Measurements from ENCODE around the gene MMD2.
"Not testable (repeated sequence)": the region's sequence is repeated elsewhere in the genome, so short reads cannot be mapped to it uniquely, and the experiment has no call there.

MMD2 gene

DNA sequence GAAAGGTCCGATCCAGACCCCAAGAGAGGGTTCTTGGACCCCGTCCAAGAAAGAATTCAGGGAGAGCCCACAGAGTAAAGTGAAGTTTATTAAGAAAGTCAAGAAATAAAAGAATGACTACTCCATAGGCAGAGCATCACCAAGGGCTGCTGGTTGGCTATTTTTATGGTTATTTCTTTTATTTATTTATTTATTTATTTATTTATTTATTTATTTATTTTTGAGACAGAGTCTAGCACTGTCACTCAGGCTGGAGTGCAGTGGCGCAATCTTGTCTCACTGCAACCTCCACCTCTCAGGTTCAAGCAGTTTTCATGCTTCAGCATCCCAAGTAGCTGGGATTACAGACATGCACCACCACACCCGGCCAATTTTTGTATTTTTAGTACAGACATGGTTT lies 65.8 kb downstream of the MMD2 start:
- not testable (repeated sequence) for DNase-seq

DNA sequence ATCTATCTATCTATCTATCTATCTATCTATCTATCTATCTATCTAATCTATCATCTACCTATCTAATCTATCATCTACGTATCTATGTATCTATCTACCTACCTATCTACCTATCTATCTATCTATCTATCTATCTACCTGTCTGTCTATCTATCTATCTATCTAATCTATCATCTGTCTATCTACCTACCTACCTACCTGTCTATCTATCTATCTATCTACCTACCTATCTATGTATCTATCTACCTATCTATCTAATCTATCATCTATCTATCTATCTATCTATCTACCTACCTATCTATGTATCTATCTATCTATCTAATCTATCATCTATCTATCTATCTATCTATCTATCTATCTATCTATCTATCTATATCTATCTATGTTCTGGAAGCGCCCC lies 67.5 kb downstream of the MMD2 start:
- not testable (repeated sequence) for DNase-seq

DNA sequence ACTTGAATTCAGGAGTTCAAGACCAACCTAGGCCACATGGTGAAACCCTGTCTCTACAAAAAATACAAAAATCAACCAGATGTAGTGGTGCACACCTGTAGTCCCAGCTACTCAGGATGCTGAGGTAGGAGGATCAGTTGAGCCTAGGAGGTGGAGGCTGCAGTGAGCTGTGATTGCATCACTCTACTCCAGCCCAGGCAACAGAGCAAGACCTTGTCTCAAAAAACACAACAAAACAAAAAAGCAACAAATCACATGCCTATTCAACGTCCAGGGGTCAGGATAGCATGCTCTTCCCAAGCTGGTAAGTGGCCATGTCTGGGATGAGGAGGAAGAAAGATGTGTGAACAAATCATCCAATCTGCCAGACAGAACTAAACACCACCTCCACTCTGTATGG lies 69.3 kb downstream of the MMD2 start:
- DNase-seq, result no peak

DNA sequence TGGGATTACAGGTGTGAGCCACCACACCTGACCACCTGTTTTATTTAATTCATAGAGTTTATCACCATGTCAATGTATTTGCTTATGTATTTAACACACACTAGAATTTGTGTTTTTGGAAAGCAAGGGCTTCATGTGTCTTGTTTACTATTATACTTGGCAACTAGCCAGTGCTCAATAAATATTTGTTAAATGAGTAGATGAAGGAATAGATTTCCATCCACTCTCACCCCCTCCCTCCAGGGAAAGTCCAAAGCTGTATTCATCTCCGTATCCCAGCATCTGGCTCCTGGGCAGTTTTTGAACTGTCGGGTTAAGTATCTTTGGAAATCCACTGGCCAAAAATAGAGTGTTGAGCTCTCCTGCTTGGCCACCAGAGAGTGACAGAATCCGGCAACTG lies 70.8 kb downstream of the MMD2 start:
- no peak for DNase-seq

DNA sequence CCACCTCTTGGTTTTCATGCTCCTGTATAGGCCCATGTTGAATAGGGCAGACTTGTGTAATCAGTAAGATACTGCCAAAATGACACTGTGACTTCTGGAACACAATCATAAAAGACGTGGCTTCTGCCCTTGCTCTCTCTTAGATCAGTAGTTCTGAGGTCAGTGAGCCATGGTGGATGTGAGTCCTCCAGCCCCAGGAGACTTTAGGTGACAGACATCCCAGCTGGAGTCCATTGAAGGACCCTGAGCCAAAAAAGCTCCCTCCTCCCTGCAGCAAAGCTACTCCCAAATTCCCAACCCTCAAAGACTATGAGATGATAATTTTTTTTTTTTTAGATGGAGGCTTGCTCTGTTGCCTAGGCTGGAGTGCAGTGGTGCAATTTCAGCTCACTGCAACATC lies 72.3 kb downstream of the MMD2 start:
- no peak for DNase-seq

DNA sequence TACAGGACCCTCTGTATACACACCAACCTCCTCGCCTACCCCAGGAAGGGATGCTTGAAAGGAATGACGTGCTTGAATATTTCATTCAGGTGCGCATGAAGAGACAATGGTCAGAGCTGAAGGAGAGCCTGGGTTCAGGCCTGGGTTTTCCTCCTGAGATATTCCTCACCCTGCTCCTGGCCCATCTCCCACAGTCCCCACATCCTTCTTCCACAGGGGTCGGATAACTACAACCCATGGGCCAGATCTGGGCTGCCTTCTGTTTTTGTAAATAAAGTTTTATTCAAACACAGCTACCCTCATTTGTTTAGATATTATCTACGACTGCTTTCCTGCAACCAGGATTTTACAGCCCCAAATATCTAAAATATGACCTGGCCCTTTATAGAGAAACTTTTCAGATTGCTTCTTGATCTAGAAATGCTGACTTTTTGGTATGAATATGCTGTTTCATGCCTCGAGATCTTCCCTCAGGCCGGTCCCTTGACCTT lies 73.6 kb downstream of the MMD2 start:
- DNase-seq, result no peak

DNA sequence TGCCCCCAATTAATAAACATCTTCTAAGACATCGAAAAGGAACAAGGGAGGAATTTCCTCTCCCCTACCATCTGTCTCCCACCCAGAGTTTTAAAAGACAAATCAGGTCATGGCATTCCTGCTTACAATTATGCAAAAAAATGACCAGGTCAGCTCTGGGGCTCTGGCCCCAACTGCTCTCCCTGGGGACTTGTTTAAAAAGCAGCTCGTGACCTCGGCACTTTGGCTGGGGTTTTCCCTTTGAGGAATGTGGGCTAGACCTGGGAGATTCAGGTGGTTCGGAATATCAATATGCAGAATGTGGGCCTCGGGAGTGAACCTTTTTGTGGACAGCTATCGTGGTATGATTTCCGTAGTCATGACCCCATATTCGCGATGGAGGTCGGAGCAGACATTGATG lies 74.8 kb downstream of the MMD2 start:
- DNase-seq, result no peak

DNA sequence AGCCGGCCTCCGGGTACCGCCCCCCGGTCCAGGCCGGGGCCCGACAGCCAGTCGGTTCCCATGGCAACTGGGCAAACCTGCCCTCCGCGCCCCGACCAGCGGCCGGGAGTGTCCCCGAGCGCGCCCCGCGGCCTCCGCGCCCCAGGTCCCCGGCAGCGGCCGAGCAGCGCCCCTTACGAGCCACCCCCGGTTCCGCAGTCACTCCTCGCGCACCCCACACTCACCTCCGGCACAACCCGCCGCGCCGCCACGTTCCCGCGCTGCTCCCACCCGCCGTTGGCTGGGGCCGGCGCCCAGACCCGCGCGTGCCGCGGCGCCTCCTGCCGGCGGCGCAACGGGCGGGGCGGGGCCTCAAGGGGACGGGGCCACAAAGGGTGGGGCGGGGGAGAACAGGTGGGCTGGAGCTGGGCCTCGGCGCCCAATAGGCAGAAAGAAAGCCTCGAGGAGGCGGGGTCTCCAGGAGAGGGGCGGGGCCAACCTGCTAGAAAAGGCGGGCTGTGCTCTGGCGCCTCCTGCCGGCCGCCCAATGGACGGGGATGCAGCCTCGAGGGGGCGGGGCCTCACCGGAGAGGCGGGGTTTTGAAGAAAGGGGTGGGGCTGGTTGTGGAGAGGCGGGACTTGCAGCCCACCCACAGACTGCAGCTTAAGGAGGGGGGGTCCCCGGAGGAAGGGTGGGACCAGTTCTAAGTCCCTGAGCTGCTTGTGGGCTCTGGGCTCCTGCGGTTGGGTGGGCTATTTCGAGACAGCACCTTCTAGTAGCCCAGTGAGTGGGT lies 75.4 kb downstream of the MMD2 start, which contains the start of gene RADIL:
TSS of gene RADIL (minus strand) at position 345 of the 773 bp plus-strand sequence. CDS start 5,577 bp downstream, outside the sequence.
- peak; percentile 72 for DNase-seq

DNA sequence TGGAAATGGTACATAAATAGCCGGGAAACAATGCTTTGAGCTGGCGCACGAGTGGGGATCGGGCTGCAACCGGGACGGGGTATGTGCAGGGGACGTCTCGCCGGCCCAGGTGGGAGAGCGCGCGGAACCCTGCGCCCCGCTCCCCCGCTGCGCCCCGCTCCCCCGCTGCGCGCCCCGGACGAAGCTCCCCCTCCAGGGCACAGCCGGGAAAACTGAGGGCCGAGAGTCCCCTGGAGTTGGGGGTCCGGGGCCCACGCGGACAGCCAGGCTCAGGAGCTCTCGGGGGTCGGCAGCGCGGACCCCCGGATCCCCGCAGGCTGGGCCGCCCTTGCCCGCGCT lies 76.0 kb downstream of the MMD2 start:
- DNase-seq, result no peak

DNA sequence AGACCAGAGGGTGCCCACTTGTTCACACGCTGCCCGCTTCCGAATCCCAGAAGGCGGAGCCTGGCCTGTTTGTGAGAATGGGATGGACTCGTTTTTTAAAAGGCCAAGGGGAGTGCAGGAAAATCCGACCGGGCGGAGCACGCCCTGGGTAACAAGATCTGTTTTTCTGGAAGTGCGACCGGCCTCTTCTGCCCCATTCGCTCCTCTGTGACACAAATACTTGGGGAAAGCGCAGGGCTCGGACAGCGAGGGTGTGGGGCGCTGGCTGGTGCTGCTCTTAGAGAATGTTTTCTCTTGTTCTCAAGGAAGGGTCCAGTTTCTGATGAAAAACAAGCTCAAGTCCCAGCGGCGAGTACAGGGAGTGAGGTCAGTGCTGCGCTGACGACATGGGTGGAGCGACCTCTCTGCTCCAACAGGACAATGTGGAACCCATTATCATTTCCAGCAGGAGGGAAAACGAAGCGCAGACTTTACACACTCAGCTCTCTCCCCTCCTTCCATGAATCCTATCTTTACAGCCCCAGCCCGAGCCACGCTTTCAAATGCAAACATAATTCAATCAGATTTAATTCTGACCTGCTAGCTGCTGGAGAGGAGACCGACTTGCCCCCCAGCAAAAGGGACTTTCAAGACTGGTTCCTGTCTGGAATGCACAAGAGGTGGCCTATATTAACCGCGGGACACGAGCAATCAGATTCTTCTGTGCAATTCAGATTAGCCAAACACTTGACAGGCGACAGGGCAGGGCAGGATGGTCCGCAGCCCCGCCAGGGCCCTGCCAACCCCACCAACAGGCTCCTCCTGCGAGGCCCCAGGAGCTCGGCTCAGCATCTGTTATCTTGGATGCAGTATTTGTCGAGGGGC lies 76.6 kb downstream of the MMD2 start:
- no peak for DNase-seq

DNA sequence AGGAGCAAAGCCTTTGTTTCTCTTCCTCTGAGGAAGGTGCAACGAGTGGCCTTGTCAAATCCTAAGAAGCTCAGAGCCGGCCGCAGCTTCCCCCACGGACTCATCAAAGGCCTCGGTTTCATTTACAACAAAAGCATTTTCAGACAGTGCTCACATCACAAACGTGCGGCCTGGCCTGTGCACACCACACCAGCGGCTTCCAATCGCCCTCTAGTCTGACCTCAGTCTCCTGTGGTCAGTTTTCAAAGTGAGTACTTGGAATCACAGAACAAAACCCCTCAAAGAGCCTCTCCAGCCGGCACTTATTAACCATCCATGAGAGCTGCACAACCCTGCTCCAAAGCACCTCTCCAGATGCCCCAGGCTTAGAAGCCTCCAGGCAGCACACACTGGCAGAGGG lies 78.8 kb downstream of the MMD2 start:
- no peak for DNase-seq

DNA sequence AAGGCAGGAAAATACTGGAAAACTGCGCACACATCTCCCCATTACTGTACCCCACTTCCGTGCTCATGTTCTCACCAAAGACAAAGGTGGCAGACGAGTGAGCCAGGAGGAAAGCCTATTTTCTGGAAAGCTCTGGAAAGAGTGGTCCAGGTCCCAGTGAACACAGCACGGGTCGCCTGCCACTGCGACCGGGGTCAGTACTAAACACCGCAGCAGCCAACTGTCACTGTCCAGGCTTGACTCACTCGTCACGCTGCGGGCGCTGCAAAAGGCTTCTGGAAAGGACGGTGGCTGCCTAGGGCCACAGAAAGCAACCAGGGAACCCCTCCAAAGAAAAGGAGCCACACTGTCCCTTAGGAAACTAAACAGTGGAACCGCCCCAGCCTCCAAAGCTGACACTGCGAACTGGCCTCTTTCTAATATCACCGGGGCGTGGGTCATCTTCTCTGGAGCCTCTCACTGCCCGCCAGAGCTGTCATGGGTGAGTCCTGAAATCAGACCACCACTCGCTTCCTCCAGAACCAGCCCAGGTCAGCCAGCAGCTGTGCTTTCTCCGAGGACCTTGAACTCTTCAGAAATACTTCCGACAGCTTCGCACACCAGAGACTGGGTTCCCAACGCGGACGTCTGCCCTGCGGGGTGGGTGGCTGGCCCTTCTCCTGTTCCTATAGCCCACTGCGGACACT lies 79.4 kb downstream of the MMD2 start:
- DNase-seq, result no peak

DNA sequence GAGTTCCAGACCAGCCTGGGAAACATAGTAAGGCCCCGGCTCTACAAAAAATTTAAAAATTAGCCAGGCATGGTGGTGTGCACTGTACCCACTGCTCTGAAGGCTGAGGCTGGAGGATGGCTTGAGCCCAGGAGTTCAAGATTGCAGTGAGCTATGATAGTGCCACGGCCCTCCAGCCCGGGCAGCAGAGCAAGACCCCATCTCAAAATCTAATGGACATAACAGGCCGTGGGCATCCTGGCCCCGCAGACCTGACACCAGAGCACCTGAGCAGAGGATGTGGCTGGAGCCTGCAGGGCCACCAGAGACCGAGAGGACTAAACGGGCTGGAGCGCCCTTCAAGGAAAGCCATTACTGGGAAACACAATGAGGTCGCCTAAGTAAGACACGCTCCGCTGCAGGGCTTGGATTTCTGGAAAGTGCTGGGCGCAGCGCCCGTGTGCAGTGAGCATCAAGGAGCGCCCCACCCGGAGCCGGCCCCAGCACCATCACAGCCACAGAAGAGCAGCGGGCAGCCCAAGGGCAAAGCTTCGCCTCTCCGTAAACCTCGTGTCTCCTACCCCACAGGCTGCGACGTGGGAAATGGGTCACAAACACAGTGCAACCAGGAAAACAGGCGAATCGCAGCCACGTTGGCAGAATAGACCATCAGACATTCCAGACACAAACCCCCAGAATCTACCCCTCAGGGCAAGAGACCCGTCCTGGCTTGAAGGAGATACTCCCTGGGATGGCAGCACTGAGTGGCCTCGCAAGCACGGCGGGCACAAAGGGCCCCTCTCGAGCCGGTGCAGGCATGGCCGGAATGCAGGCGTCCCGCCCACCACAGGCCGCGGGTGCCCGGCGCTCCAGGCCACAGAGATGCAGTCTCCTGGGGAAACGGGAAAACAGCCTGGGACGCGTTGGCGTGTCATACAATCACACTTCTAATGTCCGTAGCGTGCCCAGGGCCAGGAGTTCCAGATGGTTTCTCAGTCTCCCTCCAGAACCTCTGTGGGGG lies 80.4 kb downstream of the MMD2 start:
- DNase-seq, result no peak

DNA sequence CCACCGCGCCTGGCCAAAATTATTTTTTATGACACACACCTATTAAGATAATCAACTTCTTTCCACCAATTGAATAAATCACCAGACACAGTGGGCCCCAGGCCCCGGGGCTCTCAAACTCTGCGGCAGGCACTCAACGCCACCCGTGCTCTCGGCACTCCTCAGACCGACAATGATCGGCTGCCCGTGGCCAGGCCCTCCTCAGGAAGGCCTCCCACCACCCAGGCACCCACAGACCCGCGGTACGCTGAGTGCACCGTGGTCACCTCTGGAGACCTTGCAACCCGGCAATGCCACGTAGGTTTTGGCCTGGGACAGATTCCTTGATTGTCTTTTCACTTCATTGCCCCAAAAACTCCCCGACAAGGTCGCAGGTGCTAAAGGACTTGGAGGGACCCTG lies 82.4 kb downstream of the MMD2 start:
- DNase-seq, result no peak

DNA sequence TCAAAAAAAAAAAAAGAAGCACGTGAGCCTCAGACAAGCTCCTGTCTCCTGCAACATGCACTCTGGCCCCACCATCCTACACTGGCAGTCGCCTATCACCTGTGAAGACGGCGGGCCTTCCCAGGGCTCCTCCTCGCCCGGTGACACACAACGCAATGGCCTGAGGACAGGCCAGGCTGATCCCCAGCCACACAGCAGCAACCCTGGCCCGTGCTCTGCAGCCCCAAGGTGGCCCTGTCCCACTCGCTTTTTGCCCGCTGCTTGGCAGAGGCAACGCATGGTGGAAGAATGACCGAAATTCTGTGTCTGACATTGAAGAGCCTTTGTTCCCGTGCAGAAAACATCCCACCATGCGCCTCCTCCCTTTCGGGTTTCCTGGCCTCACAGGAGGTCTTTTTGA lies 83.6 kb downstream of the MMD2 start:
- no peak for DNase-seq

DNA sequence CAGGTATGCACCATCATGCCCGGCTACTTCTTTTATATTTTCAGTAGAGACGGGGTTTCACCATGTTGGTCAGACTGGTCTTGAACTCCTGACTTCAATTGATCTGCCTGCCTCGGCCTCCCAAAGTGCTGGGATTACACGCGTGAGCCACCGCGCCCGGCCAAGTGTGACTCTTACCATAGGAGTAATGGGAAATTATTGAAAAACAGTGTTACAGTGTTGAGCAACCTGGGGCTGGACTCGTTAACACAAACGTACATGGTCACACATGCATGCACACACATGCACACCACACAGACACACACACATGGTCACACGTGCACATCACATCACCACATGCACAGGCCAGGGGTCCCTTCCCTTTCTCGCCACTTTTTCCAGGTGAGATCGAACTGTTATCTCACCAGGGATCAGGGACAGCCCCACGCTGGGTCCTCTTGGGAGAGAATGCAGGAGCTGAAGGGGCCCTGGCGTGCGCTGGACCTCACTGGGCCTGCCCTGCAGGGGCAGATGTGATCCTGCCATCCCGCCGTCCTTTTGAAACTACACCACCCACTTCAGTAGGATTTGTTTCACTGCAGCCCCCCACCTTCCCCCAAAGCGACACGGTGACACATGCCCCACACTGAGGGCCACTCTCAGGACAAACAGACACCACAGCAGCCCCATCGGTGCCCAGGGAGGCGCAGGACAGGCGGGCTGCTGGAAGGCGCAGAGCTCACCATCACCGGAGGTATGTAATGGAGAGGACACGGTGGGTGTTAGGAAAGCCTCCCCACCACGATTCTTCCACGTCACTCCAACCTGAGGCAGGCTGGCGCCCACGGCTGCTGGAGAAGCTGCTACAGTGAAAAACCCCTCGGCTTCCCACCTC lies 85.7 kb downstream of the MMD2 start:
- no peak for DNase-seq

DNA sequence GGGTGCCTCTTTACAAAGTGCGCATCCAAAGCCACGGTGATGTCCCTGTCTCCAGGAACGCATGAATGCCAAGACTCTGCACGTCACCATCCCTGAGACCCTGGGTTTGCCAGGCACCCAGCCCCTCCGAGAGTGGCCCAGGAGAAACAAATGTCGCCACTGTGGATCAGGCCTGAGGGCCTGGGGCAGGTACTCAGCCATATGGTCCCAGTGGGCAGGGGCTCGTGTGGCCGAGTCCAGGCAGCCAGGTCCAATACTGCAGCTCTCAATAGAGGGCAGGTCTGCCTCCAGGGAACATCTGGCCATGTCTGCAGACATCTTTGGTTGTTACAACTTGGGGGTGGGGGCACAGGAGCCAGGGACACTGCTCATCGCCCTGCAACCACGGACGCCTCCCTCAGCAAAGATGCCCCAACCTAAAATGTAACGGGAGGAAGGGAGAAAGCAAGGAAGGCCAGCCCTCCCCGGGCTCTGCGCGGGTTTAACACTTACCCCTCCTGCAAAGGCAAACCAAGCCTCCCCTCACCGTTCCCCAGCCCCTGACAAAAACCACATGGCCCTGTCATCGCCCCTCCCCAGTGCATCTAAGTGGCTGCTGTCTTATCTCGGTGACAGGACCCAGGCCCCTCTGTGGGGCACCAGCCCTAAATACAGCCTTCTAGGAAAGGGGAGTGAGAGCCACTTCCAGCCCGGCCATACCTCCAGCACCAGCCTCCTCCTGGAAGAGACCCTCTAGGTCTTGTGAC lies 86.9 kb downstream of the MMD2 start:
- DNase-seq, result no peak

DNA sequence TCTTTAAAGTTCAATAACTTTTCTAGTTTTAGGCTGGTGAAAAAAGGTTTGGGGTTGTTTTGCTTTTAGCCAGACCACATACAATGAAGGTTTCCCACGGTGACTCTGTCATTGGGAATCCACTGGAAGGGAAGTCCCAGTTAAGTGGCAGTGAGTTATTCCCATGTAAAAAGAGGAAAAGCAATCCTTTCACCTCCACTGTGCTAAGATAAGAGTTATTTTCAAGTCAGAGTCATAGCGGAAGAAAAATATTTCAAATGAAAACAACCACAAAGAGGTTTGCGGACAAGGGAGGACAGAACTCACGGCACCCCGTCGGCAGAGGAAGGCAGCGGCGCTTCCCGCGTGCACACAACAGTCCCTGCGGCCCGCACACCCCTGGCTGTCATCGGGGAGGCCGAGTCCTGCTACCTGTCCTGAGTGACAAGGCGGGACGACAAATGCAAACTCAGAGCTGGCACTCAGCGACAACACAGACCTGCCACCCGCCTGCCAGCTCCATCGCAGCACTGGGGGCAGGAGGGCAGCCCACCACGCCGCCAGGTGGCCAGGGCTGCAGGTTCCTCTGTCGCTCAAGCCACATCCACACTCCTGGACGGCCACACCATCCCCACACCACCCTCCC lies 87.8 kb downstream of the MMD2 start:
- no peak for DNase-seq

DNA sequence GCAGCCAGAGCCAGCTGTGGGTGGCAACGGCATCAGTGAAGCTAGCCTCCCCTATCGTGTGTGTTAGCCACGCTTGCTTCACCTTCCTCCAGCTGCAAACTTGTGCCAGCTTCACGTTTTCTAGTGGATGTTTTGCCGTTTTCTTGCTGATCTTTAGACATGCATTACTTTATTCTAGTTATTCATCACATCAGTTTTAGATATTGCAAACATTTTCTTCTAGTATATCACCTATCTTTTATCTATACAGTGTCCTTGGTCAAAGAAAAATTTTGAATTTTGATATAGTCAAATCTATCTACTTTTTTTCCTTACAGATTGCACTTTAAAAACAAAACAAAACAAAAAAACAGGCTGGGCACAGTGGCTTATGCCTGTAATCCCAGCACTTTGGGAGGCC lies 90.5 kb downstream of the MMD2 start:
- no peak for DNase-seq
